DMS 273 (cell line): Measurements from ENCODE around the gene PPIB.

Experiments
- DNase-seq: peaks from one replicate; lab custom pipeline; 2025; ENCODE audit not compliant: unreplicated experiment; lab: John Stamatoyannopoulos, UW

Gene PPIB

DNA sequence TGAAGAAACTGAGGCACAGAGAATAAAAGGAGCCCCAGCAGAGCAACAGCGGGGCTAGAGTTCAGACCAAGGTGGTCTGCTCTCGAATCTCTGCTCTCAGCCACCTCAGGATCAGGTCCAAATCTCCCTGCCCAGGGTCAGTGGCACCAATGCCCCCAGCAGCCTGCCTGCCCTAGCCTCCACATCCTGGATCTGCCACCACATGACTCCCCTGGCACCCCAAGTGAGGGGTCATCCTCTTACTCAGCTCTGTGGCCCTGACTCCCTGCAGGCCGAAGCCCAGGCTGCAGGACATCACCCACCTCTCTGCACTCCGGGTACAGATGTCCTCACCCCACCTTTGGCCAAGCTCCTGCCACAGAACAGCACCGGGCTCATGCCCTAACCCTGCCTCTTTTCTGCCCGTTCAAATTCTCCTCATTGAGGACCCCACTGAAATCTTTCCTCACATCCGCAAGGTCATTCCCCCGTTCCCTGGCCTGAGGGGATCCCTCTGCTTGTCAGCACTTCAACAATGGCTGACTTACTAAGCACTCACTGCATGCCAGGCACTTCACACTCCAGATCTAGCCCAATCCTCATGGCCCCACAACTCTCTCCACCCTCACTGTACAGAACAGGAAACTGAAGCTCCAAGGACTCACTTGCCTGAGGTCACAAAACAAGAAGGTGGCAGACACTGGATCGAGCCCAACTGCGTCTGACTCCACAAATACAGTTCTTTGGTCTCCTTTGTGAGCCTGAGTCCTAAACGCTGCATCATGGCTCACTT lies 4.3 kb downstream of the PPIB start:
- no peak for DNase-seq

DNA sequence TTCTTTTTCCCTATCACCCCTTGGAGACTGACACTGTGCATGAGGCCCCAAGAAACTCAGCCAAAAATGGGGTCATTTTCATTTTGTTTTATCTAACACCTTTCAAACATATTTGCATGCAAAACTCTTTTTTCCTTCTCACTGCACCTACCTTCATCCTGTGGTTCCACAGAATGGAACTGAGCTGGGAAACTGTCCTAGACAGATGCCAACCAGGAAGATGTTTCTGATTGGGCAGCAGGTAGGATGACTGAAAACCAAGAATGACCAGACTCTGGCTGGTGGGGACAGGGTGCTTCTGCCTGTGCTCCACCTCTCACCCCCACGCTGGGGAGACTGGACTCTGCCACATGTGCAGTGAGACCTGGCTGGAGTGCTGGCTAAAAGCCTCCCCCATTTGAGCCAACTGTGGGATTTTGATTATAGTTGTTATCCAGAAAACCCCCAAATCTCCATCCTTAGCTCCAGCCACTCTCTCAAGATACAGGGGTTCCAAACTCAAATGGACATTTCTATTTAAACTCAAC lies 5.2 kb downstream of the PPIB start:
- no peak for DNase-seq

DNA sequence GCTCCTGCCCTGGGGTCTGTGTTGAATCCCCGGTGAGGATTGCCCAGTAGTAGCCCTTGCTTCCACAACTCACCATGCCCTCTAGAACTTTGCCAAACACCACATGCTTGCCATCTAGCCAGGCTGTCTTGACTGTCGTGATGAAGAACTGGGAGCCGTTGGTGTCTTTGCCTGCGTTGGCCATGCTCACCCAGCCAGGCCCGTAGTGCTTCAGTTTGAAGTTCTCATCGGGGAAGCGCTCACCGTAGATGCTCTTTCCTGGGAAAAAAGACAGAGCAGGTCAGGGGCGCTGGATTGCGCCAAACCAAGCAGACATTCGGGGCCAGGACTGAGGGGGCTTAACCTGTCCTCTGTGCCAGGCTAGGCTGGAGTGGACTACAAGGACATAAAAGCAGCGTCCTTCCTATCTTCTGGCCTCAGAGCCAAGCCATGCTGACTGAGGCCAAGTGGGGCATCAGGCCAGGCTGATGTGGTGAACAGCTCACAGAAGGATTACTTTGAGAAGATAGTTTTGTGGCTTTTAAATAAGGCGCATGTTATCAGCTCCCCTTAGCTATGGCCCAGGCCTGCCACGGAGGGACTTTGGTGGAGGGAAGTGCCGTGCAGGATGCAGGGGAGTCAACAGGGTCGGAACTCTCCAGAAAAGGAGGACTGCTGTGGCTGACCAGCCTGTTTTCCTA lies 6.0 kb downstream of the PPIB start:
- DNase-seq = no peak

DNA sequence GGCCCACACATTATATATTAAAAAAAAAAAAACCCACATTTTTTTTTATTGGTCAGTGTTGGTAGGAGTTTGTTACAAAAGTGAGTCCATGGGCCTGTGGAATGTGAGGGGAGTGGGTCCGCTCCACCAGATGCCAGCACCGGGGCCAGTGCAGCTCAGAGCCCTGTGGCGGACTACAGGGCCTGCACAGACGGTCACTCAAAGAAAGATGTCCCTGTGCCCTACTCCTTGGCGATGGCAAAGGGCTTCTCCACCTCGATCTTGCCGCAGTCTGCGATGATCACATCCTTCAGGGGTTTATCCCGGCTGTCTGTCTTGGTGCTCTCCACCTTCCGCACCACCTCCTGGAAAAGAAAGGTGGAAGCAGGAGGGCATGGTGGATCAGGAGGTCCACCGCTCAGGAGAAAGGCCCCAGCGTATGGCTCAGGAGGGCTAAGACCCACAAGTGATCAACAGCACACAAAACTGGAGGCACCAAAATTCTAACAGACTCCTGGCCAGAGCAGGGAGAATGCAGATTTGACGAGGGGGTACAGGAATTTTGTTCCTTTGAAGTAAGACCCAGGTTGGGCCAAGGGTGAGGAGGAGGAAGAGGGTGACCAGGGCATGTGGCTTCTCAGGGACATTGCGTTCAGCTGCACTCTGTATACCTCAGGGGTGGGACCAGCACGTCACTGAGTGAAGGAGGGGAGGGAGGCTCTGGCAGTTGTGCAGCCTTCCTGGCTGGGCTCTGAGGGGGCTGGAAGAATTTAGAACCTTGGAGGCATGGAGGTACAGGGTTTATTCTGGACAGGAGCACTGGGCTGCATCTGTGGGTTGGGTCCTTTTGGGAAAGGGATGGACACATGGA lies 6.8 kb downstream of the PPIB start:
- DNase-seq = no peak

DNA sequence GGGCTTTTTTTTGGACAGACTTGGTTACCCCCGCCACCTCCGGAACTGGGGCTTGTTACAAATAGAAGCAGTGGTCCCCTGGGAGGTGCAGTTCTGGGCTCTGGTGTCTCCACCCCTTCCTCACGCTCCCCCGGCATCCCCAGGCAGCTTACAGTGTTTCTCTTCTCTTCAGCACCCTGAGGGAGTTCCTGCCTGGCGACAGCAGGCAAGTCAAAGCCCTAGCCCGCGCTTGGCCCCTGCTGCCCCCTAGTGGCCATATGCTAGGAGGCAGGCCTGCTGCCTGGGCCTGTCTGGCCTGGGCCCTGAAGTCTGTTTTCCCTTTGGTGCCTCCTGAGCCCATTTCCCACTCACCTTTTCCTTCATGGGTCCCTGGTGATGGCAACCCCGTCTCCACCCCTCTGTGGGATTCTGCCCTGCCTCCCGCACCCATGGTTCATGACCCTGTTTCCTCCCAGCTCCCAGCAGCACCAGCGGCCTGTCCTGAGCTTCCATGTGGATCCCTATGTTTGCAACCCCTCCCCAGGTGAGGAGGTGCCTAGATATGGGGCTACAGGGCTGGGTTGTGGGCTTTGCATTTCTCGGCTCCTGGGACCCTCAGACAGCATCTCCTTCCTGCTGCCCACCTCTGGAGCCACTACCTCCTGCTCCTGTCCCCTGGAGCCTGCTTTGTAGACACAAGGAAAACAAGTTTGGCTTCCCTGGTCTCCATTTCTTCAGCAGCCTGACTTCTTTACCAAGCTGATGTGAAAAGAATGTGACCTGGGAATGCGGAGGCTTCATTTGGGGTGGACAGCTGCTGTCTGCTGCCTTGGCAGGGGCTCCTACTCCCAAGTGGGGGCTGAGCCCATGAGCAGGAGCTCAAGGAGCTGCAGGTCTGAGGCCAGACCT lies 9.1 kb downstream of the PPIB start:
- DNase-seq = peak; percentile 91

DNA sequence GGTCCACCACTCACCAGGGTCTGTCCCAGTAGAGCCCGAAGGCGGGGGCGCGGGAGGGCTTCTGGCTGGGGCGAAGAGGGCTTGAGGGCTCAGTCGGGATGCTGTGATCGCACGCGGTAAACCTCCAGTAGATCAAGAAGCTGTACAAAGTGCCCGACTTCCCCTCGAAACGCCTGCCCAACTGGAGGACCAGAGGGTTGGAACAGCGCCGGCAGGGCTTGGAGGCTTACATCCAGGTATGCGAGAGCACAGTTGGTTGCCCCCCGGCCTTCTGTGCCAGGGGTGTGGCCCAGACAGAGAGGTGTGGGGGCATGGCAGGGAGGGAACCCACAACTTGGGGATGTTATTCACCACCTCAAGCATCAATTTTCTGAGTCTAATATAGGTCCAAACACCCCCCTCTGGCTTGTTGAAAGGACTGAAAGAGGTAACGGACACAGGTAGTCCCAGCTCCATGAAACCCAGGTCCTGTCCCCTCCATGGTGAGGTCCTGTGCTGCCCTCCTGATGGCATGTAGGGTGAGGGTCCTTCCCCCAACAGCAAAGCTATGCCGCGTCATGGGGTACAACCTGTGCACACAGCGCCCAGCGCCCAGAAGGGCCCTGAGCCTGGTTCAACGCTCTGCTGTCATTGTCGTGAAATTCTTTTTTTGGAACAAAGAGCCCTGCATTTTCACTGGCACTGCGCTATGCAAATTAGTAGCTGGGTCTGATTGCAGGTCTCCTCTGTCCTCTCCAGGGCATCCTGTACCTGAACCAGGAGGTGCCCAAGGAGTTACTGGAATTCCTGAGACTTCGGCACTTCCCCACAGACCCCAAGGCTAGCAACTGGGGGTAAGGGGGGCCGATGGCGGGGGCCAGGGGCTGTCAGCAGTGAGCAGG lies 10.1 kb downstream of the PPIB start:
- DNase-seq = peak; percentile 44

DNA sequence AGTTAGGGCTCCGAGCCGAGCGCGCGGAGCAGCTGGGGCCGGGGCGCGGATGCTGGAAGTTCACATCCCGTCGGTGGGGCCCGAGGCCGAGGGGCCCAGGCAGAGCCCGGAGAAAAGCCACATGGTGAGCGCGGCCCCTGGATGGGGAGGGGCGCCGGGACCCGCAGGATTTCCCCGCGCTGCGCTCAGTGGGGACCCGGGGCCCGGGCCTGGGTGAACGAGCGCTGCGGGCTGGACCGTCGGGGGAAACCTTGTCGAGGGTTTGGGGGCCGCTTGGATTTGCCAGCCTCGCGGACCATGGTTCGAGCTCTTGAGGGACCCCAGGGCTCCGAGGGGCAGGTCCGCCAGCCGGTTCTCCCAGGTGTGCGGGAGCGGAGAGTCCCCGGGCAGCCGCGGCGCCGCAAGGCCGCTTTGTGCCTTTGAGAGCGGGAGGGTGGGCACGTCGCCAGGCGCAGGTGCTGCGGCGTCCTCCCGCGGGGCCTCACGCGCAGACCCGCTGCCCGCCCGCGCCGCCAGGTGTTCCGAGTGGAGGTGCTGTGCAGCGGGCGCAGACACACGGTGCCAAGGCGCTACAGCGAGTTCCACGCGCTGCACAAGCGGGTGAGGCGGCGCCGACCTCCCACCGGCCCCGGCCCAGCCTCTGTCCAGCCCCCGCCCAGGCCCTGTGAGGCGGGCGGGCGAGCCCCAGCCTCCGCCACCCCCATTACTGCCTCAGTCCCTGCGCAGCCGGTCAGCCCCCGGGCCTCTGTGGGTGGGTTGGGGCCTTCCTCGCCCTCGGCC lies 10.9 kb downstream of the PPIB start, which contains the start of gene SNX22:
Gene SNX22, plus strand, starts transcription at position 5 of the 780 bp plus-strand sequence. Its CDS starts 45 bp downstream, at position 50.
- DNase-seq = peak; percentile 39

DNA sequence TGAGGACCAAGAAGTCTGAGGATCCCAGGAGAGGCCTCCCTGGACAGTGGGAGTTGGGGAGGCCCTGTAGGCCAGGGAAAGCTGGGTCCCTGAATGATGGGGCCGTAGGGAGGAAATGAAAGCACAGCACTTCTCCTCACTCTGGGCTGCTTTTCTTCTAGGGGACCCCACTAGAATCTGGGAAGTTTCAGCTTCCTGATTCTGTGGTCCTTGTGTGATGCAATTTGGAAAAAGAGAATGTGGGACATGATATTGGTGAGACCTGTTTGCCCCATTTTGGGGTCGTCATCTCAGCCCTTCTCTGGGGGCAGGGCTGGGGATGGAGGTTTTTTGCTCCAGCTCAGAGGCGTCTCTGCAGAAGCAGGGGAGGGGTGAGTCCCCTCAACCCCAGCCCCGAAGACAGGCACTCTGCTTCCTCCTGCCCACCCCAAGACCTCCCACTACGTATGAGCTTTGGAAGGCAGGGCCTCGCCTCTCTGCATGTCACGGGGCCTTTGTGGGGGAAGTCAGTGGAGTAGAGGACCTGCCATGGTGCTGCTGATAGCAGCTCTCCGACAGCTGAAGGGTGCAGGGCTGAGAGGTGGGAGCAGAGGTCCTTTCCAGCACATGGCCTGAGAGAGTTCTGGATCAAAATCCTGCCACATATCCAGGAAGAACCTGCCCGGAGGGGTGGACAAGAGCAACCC lies 12.8 kb downstream of the PPIB start:
- no peak for DNase-seq

DNA sequence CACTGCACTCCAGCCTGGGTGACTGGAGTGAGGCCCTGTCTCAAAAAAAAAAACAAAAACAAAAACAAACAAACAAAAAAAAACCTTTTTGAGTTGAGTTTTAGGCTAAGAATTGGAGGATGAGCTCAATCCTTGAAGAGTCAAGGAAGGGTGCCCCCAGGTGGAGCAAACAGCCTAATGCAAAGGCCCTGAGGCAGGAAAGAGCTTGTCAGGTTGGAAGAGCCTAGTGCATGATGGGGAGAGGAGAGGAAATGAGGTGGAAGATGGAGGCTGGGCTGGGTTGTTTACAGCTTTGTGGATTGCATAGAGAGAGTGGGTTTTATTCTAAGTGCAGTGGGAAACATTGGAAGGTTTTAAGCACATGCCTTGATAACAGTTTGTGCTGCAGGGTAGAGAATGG lies 13.4 kb downstream of the PPIB start:
- peak; percentile 44 for DNase-seq

DNA sequence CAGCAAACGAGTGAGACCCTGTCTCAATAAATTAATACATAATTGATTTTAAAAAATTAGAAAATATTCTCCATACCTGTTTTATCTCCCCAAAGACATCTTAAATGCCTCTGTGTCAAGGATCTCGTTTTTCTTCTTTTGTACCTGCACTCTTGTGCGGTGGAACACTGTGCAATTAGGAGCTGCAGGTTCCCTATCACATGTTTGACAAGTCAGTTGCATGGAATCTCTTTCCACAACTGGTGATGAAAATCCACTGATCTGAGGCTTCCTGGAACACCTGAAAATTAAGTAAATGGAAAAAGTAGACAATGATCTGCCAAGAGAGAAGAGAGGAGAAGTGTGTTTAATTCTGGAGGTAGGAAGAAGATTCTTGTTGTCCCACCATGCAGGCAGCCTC lies 14.2 kb downstream of the PPIB start:
- no peak for DNase-seq

DNA sequence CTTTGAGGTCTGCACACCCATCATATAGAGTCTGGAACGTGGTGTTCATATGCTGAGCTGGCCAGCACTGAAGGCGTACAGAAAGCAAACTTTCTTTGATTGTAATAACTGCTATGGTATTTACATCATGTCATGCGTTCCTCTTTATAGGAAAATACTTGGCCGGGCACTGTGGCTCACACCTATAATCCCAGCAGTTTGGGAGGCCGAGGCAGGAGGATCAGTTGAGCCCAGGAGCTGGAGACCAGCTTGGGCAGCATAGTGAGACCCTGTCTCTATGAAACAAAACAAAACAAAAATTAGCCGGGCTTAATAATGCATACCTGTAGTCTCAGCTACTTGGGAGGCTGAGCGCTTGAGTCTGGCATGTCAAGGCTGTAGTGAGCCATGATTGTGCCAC lies 14.7 kb downstream of the PPIB start:
- no peak for DNase-seq

DNA sequence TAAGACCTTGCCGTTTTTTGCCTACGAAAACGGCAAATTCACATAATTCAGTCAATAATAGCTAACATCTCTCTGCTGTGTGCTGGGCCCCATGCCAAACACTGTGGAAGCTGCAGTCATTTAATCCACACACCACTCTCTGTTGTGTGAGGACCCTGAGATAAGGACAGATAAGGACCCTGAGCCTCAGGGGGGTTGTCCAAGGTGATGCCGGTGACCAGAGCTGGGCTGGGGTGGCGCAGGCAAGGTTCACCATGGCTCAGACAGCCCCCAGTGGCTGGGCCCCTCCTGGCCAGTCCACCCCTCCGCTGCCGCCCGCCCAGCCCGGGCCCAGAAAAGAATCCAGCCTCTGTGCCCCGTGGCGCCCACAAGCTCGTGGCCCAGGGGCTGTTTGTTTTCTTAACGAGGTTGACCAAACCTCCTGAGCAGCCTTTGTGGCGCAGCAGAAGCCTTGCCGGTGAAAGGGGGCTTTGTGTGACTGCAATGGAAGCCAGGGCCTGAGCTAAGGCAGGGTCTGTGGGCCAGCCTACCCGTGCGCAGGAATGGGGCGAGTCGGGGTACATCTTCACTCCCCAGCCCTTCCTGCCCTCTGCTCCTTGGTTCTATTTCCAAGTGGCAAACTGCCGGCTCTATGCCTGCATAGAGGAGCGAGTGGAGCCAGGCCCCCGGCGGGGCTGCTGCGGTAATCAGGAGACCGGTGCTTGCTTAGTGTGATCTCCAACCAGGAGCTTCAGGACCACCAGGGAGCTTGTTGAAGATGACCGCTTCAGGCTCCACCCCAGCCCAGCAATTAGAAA lies 15.7 kb downstream of the PPIB start:
- no peak for DNase-seq

DNA sequence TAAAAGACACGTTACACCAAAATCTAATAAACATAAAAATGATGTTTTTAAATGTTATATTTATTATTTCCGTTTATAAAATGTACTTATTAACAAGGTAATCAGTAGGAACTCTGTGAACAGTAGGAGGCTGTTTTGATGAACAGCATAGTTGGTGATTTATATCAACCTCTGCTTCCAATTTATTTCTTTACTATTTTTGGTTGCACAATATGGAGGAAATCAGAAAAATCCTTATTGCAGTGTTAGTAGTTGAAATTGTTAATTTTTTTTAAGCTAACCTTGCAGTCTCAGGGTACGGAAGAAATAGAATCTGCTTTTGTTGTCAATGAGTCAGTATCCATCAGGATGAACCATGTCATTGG lies 16.3 kb downstream of the PPIB start:
- DNase-seq = no peak

DNA sequence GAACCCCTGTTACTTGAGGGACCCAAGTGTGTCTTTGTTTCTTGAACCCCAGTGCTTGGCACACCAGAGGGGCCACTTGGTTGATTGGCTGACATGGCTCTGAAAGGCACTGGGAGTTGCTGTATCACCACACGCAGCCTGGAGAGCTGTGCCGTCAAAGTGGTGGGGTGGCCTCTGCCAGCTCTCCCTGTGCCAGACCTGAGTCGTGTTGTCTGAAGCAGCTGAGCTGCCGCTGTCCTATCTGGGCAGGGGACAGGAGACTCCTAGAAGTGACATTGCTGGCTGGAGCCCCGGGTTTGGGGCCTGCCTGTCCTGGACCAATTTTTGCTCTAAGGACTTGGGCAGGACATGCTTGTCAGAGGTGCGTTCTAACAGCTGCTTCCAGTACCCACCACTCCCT lies 16.8 kb downstream of the PPIB start:
- no peak for DNase-seq

DNA sequence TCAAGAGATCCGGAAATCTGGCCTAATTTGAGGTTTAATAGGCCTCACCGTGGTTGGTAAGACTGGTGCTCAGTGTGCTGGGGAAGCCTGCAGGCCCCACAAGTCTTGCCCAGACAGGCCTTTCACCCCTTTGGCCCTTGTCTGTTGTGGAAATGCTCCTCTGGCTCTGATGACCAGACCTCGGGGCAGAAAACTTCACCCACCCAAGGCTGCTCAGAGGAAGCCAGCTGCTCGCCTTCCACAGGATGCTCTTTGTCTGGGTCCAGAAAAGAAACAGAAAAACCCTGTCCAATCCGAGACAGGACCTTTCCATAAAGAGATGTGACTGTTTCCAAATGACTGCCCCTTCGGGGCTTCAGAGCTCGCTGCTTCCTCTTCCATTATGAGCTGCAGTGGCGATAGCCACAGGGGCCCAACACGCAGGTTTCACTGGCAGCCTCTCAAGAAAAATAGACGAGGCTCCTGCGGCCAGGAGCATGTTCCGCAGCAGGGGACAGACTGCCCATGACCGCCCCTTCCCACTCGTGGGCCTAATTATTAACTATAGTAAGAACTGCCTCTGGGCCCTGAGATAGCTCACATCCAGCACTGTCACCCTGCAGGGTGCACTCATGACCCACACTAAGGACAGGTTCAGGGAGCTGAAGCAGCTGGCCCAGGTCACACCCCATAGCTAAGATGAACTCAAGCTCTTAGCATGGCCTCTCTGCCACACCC lies 18.1 kb downstream of the PPIB start:
- DNase-seq = no peak

DNA sequence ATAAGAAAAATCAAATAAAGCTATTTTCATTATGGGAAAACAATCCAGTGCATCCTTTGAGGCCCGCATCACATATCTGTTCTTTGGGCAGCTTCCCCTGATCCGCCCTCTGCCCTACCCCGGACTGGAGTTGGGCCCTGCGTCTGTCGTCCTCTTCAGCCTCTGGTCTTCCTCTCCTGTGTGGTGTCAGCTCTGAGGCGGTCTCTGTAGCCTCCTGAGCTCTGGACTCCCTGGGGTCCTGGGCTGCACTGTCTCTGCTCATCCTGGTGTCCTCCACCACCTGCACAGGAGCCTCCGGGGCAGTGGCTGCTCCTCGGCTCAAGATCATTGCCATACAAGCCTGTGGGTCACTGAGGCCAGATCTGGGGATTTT lies 18.6 kb downstream of the PPIB start:
- no peak for DNase-seq

DNA sequence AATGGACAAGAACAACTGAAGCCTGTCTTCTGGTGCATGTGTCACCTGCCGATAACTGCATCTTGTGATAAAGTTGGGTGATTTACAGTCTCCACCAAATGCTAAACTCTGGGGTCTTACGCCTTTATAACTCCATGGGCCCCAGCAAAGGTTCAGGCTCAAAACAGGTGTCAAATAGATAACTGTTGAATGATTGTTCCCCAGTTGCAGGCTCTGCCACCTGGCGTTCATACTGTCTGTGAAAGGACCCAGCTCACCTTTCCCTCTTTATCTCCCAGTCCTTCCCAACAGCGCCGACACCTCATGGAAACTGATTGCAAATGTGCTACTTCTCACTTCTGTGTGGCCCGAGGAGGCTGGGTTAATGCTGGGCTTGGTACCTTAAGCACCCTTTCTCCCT lies 19.5 kb downstream of the PPIB start:
- no peak for DNase-seq
